Ishikawa (cell line): Measurements from ENCODE around the gene TMEM131.

ENCODE experiments used
- CEBPB ChIP-seq: IDR thresholded peaks from 2 replicates; pipeline ENCODE4 v1.6.1; 2012
- CREB1 ChIP-seq: IDR thresholded peaks from 2 replicates; pipeline ENCODE4 v1.6.1; 2012; ENCODE audit warnings: low read depth
- EGR1 ChIP-seq: IDR thresholded peaks from 2 replicates; pipeline ENCODE4 v1.6.1; 2012
- EP300 ChIP-seq: IDR thresholded peaks from 2 replicates; pipeline ENCODE4 v1.6.1; 2012; ENCODE audit warnings: borderline replicate concordance
- FOXM1 ChIP-seq: IDR thresholded peaks from 2 replicates; pipeline ENCODE4 v1.6.1; 2012; ENCODE audit warnings: low read depth, borderline replicate concordance
- NFIC ChIP-seq: IDR thresholded peaks from 2 replicates; pipeline ENCODE4 v1.6.1; 2012
- RAD21 ChIP-seq: IDR thresholded peaks from 2 replicates; pipeline ENCODE4 v1.6.1; 2012; ENCODE audit warnings: low read depth
- TAF1 ChIP-seq: IDR thresholded peaks from 2 replicates; pipeline ENCODE4 v1.6.1; 2012; ENCODE audit warnings: low read depth, mild to moderate bottlenecking
- TCF12 ChIP-seq: IDR thresholded peaks from 2 replicates; pipeline ENCODE4 v1.6.1; 2012; ENCODE audit warnings: low read depth
- TEAD4 ChIP-seq: IDR thresholded peaks from 2 replicates; pipeline ENCODE4 v1.6.1; 2012
- YY1 ChIP-seq: IDR thresholded peaks from 2 replicates; pipeline ENCODE4 v1.6.1; 2012; ENCODE audit warnings: low read depth
- ZBTB7A ChIP-seq: IDR thresholded peaks from 2 replicates; pipeline ENCODE4 v1.6.1; 2012; ENCODE audit warnings: low read depth
- TF ChIP-seq, protein P1 (sequence below): IDR thresholded peaks from 2 replicates; pipeline ENCODE4 v1.6.1; 2012
- TF ChIP-seq, protein P2 (sequence below): IDR thresholded peaks from 2 replicates; pipeline ENCODE4 v1.6.1; 2012
- TF ChIP-seq, protein P3 (sequence below): IDR thresholded peaks from 2 replicates; pipeline ENCODE4 v1.6.1; 2012; ENCODE audit warnings: low read depth, mild to moderate bottlenecking

The TMEM131 gene

DNA sequence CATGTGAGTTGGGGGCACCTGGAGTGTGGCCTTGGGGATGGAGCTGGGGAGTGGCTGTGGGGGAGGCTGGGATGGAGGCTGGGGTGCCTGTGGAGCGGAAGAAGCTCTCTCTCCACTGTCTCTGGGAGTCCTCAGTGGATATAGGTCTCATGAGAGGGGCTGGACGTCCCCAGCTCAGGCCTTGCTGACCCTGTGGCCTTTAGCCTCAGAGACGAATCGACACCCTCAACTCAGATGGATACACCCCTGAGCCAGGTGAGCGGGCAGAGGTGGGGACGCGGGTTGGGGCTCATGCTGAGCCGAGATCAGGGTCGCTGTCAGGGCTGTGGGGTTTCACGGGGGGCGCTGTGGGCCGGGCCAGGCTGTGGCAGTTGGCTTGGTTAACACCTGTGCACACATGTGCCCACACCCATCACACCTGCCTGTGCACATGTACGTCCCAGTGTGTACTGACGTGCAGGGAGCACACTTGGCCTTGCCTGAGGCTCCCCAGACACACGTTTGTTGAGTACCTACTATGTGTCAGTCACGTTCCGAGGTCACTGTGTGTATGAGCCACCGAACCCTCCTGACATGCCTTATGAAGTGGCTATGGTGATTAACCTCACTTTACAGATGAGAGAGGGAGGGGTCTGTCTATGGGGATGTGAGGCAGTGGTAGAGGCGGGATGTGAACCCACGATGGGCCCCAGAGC lies 262.3 kb downstream of the TMEM131 start:
- TF ChIP-seq TAF1 (no peak), CREB1 (no peak), YY1 (no peak), FOXM1 (no peak), EP300 (no peak), ZBTB7A (no peak), TEAD4 (no peak), EGR1 (no peak), TCF12 (no peak), NFIC (no peak), CEBPB (no peak), RAD21 (no peak)
- TF ChIP-seq, protein P1, sequence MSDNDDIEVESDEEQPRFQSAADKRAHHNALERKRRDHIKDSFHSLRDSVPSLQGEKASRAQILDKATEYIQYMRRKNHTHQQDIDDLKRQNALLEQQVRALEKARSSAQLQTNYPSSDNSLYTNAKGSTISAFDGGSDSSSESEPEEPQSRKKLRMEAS = no peak
- TF ChIP-seq, protein P2, sequence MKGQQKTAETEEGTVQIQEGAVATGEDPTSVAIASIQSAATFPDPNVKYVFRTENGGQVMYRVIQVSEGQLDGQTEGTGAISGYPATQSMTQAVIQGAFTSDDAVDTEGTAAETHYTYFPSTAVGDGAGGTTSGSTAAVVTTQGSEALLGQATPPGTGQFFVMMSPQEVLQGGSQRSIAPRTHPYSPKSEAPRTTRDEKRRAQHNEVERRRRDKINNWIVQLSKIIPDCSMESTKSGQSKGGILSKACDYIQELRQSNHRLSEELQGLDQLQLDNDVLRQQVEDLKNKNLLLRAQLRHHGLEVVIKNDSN = no peak
- TF ChIP-seq, protein P3, sequence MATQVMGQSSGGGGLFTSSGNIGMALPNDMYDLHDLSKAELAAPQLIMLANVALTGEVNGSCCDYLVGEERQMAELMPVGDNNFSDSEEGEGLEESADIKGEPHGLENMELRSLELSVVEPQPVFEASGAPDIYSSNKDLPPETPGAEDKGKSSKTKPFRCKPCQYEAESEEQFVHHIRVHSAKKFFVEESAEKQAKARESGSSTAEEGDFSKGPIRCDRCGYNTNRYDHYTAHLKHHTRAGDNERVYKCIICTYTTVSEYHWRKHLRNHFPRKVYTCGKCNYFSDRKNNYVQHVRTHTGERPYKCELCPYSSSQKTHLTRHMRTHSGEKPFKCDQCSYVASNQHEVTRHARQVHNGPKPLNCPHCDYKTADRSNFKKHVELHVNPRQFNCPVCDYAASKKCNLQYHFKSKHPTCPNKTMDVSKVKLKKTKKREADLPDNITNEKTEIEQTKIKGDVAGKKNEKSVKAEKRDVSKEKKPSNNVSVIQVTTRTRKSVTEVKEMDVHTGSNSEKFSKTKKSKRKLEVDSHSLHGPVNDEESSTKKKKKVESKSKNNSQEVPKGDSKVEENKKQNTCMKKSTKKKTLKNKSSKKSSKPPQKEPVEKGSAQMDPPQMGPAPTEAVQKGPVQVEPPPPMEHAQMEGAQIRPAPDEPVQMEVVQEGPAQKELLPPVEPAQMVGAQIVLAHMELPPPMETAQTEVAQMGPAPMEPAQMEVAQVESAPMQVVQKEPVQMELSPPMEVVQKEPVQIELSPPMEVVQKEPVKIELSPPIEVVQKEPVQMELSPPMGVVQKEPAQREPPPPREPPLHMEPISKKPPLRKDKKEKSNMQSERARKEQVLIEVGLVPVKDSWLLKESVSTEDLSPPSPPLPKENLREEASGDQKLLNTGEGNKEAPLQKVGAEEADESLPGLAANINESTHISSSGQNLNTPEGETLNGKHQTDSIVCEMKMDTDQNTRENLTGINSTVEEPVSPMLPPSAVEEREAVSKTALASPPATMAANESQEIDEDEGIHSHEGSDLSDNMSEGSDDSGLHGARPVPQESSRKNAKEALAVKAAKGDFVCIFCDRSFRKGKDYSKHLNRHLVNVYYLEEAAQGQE = no peak

DNA sequence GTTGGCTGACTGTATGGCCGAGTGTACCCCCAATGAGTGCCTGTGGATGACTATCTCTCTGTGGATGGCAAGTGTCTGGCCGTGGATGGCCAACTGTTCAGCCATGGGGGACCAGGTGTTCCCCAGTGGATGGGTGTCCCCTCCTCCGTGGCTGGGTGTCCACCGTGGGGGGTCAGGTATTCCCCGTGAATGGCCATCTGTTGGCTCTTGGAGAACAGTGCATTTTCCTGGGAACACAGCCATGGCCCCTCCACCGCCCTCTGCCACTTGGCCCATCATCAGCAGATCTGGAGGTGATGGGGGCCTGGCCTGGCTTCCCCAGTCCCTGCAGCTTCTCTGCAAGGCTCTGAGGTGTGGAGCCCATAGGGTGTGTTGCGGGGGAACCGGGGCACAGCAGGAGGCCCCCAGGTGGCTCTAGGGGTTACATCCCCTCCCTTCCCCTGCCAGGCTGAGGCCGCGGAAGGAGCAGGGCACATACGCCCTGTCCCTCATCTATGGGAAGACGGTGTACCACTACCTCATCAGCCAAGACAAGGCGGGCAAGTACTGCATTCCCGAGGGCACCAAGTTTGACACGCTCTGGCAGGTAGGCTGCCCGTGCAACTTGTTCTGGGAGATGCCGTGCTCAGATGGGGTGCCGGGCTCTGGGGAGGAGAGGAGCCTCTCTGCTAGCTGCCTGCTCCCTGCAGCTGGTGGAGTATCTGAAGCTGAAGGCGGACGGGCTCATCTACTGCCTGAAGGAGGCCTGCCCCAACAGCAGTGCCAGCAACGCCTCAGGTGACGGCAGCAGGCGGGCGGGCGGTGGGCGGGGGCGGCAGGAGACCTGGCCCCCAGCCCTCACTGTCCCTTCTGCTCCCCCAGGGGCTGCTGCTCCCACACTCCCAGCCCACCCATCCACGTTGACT lies 263.1 kb downstream of the TMEM131 start:
- TF ChIP-seq EGR1 = no peak
- TF ChIP-seq CEBPB = no peak
- TF ChIP-seq, protein P1 = no peak
- no peak for TF ChIP-seq EP300
- TF ChIP-seq ZBTB7A = no peak
- TF ChIP-seq TAF1 = no peak
- TF ChIP-seq RAD21 = no peak

DNA sequence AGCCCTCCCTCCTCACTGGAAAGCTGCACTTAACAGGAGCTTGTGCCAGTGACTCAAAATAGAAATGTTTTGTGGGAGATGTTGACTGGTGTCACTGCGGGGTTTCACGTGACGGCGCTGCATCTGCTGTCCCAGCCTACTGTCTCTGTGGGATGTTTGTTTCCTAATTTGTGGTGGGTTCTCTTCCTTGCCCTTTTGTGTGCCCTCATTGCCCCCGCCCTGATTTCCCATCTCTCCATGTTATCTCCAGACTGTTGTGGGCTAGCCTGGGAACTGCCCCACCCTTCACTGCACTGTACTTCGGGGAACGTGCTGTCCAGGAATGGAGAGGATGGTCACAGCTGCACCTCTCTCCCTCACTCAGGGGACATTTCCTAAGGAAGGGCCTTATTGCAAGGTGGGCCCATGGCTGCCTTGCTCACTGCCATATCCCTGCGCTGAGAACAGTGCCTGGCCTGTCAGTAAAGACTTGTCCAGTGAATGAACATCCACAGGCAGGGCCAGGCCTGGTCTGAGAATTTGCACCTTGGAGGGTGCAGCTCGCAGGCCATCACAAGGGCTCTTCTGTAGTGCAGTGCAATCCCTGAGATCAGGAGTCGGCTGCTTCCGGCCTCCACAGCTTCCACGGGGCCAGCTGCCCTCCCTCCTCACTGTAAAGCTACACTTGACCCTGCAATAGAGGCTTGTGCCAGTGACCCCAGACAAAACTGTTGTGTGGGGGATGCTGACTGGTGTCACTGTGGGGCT lies 264.3 kb downstream of the TMEM131 start:
- TF ChIP-seq TAF1 (no peak), CREB1 (no peak), EP300 (no peak), FOXM1 (no peak), NFIC (no peak), TEAD4 (no peak), RAD21 (no peak), EGR1 (no peak), YY1 (no peak), ZBTB7A (no peak), CEBPB (no peak), TCF12 (no peak)
- TF ChIP-seq, protein P3 = no peak
- TF ChIP-seq, protein P1 = no peak
- TF ChIP-seq, protein P2 = no peak

DNA sequence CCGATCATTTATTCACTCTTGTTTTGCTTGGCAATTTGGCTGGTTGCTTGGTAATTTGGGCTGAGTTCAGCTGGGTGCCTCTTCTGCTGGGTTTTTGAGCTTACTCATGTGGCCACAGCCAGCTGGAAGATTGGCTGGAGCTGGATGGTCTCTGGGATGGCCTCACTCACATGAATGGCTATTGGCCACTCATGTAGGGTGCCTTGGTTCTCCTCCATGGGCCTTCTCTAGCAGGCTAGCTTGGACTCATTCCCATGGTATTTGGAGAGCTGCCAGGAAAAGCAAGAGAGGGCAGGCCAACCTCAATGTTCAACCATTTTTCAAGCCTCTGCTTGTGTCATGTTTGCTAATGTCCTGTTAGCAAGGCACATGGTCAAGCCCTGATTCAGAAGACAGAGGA lies 265.5 kb downstream of the TMEM131 start:
- TF ChIP-seq RAD21 (no peak), FOXM1 (no peak), TAF1 (no peak)

DNA sequence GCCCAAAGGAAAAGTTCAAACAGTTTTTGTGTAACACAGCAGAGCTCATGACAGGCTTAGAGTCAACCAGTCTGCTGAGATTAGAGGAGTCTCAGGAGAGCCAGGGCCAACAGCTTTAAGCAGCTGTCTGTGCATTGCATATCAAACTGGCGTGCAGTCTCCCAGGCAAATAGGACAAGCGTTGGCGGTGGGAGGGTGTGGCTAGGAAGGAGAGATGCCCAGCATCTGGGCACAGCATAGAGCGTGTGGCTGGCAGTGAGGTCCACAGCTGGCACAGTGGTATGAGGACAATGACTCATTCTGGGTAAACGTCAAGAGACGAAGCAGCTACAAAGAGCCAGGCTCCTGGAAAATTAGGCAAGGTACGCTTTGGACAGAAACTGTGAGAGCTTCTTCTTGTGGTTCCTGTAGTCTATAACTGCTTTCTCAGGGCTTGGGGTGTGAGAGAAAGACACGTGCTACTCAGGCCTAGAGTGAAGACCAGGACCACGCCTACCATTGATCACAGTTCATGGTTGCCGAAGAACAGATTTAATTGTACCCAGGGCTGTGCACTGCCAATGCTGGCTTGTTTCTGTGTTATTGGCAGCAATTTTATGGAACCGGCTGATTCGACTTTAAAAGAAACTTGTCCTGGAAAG lies 267.5 kb downstream of the TMEM131 start:
- TF ChIP-seq TCF12 (no peak), FOXM1 (no peak), YY1 (no peak), CEBPB (no peak), ZBTB7A (no peak), TAF1 (no peak), EP300 (no peak), TEAD4 (no peak), RAD21 (no peak), NFIC (no peak), CREB1 (no peak), EGR1 (no peak)
- TF ChIP-seq, protein P3 = no peak
- TF ChIP-seq, protein P2 = no peak
- TF ChIP-seq, protein P1 = no peak
